ENCODE data around the gene MTMR3. TPM values are rescaled to one million over a fixed set of nuclear protein-coding genes. Genes with fewer than 3 reads are reported as not detected.

Gene MTMR3
- total and polyA plus RNA-seq, 2 of the 8 experiments (the other 6 are each of a cell fraction or from before 2014, with no cell fraction given), result 16.9 to 18.5 TPM

DNA sequence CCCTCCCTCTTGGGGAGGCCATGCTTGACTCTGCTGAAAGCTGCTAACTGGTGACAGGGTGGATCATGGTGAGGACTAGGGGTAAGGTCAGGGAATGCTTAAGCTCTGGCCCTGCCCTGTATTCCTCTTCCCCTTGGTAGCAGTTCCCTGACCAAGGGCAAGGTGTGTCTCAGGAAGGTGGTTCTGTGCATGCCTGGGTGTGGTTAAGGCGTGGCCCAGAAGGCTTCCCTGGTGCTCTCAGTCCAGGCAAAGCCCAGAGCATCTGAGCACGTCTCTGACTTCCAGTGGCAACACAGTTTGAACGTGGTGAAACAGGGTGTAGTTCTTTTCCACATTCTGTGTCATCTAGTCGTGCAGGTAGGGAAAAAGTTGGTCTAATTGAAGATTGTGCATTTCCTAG, 144.2 kb downstream of the MTMR3 start:
- Histone ChIP-seq H4K20me1 (replicated peaks in 1 of 2; ENCODE audit: control insufficient read depth in 1 of 2, insufficient read depth in 2 of 2, low read length in 2 of 2) (peaks cover 0 to 2% of the 10 kb centered on the region in 2 experiments), H3K36me3 (ENCODE audit: control insufficient read depth in 2 of 4, insufficient read depth in 4 of 4, low read length in 3 of 4) (peaks cover 4 to 23% (median 11%) of the 10 kb centered on the region in 4 experiments; a peak in 6 of 8 replicates), H3K23ac (ENCODE audit: insufficient read length) (no peak overlapping the region), H3K56ac (replicated peaks; ENCODE audit: insufficient read length, low read depth, low read length) (no peak overlapping the region), H3K9ac (replicated peaks in 1 of 4; ENCODE audit: extremely low read depth in 1 of 4, low read depth in 3 of 4, low read length in 3 of 4) (no peak overlapping the region), H3K9me3 (ENCODE audit: insufficient read depth in 2 of 2, low read depth in 1 of 2, low read length in 1 of 2) (no peaks in the 10 kb centered on the region), H4K8ac (ENCODE audit: extremely low read depth, insufficient read depth, low read length) (no peak overlapping the region), H3K27me3 (replicated peaks in 1 of 4; ENCODE audit: control insufficient read depth in 3 of 4, extremely low read depth in 1 of 4, insufficient read depth in 3 of 4, low read length in 3 of 4) (no peaks in the 10 kb centered on the region), H3K79me2 (ENCODE audit: control insufficient read depth in 1 of 2, insufficient read depth in 2 of 2, low read length in 2 of 2) (no peaks in the 10 kb centered on the region), H2BK20ac (ENCODE audit: low read length) (no peak overlapping the region), H2BK5ac (ENCODE audit: low read depth, low read length) (no peak overlapping the region), H2AFZ (ENCODE audit: low read length) (no peak overlapping the region), H3K23me2 (ENCODE audit: low read depth, low read length) (no peaks in the 10 kb centered on the region), H3K4ac (replicated peaks; ENCODE audit: insufficient read length, low read depth, low read length) (no peak overlapping the region), H2BK12ac (ENCODE audit: low read depth, low read length) (no peak overlapping the region), H4K5ac (ENCODE audit: insufficient read length, low read depth, low read length) (no peak overlapping the region), H3K4me3 (ENCODE audit: extremely low read depth in 1 of 4, insufficient read depth in 2 of 4, low read depth in 3 of 4, low read length in 4 of 4) (no peak overlapping the region), H3K27ac (ENCODE audit: low read depth, low read length) (no peak overlapping the region), H2BK15ac (ENCODE audit: low read length) (no peak overlapping the region), H3K79me1 (ENCODE audit: low read depth, low read length) (no peaks in the 10 kb centered on the region), H3K4me1 (replicated peaks in 1 of 4; ENCODE audit: control insufficient read depth in 3 of 4, insufficient read depth in 4 of 4, low read length in 3 of 4) (no peaks in the 10 kb centered on the region), H4K91ac (replicated peaks; ENCODE audit: insufficient read length, low read length) (no peak overlapping the region), H3K14ac (ENCODE audit: insufficient read length) (no peak overlapping the region), H2BK120ac (replicated peaks; ENCODE audit: low read depth, low read length) (no peak overlapping the region), H3K4me2 (ENCODE audit: insufficient read depth in 1 of 2, low read depth in 2 of 2, low read length in 2 of 2) (no peak overlapping the region), H3K18ac (ENCODE audit: extremely low read depth, low read length) (no peak overlapping the region), H2AK5ac (ENCODE audit: low read depth, low read length) (no peak overlapping the region)
- no peak for DNase-seq (ENCODE audit: low read depth in 1 of 2, low spot score in 2 of 2)
- ChIA-PET CTCF (ENCODE audit: partially characterized antibody) (interaction anchor here (0.9 to 1.1 kb wide), 2 partner anchors 20 to 236 kb away, joined by 3 read pairs; no protein-coding TSS in a partner anchor), POLR2A (ENCODE audit: partially characterized antibody) (interaction anchor here (1.3 kb wide), 1 partner anchor 26 kb away, joined by 3 read pairs; no protein-coding TSS in a partner anchor)
- TF ChIP-seq, protein P1, sequence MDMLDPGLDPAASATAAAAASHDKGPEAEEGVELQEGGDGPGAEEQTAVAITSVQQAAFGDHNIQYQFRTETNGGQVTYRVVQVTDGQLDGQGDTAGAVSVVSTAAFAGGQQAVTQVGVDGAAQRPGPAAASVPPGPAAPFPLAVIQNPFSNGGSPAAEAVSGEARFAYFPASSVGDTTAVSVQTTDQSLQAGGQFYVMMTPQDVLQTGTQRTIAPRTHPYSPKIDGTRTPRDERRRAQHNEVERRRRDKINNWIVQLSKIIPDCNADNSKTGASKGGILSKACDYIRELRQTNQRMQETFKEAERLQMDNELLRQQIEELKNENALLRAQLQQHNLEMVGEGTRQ (IDR thresholded peaks at IDR 0.05; ENCODE audit: low read length), result no peak
- TF ChIP-seq POLR2AphosphoS5 (IDR thresholded peaks at IDR 0.05; ENCODE audit: low read depth, low read length) (no peak), JUND (IDR thresholded peaks at IDR 0.05; ENCODE audit: low read length) (no peak), TBP (IDR thresholded peaks at IDR 0.05; ENCODE audit: low read depth, low read length) (no peak), EGR1 (IDR thresholded peaks at IDR 0.05; ENCODE audit: borderline replicate concordance, low read depth, low read length) (no peak), SIRT6 (IDR thresholded peaks at IDR 0.05; ENCODE audit: low read length) (no peak)
- 84% methylated on average over 4 of the region's 4 CpGs; no CpG with 5 or more reads in 1 of the 2 experiments for WGBS, 2 experiments (ENCODE audit: extremely low coverage in 1 of 2, insufficient coverage in 1 of 2, insufficient read length in 1 of 2, insufficient replicate concordance in 2 of 2, low coverage in 1 of 2, low lambda C conversion rate in 2 of 2, missing lambda C conversion rate in 1 of 2)
- FAIRE-seq, result no peak
